Measurements from ENCODE around the gene C15orf39.

GRCh38 chr15:75228787-75229186 is 27.1 kb downstream of the C15orf39 start:
- TF ChIP-seq POLR2AphosphoS5 (IDR thresholded peaks at IDR 0.05; ENCODE audit: low read depth, low read length) (no peak), POLR2A (IDR thresholded peaks at IDR 0.05; ENCODE audit: low read depth, low read length) (no peak)
